GM12878 (cell line): ENCODE measurements around the gene CAMK2N2.

ENCODE experiments used
- TAF1 ChIP-seq: IDR thresholded peaks from 2 replicates; pipeline ENCODE4 v1.6.1; 2011; ENCODE audit warnings: mild to moderate bottlenecking, low read depth, low read length, borderline replicate concordance
- TF ChIP-seq, protein P1 (sequence below), 3 experiments: IDR thresholded peaks in 2 of 3; conservative IDR thresholded peaks in 1 of 3; 2 replicates each; pipeline ENCODE4 v1.5.1; 2011; ENCODE audit warnings: low read depth in 3 of 3, low read length in 3 of 3, mild to moderate bottlenecking in 3 of 3, control low read depth in 2 of 3, moderate library complexity in 2 of 3, inconsistent platforms in 1 of 3, mixed read lengths in 1 of 3; ENCODE audit not compliant: control insufficient read depth in 2 of 3, insufficient read depth in 1 of 3; ENCODE audit errors: extremely low read depth in 1 of 3

DNA sequence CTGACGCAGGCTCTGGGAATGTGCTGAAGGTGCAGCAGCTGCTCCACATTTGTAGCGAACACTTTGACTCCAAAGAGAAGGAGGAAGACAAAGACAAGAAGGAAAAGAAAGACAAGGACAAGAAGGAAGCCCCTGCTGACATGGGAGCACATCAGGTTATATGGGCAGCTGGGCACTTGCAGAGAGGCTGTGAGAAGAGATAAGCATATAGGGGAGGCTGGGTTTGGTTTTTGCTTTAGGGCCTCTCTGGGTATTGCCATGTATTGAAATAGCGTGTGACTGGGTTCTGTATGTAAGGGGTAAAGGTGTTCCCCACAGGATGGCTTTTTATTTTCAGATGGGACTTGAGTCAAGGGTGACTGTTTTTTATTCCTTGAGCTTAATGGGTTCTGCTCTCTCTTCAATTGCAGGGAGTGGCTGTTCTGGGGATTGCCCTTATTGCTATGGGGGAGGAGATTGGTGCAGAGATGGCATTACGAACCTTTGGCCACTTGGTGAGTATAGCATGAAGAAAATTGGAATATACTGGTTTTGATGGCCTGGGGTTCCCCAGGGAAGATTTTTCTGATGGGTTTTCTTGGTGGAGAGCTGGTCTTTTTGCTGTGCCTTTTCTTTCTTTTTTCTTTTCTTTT lies 45.1 kb upstream of the CAMK2N2 start:
- TF ChIP-seq, protein P1, sequence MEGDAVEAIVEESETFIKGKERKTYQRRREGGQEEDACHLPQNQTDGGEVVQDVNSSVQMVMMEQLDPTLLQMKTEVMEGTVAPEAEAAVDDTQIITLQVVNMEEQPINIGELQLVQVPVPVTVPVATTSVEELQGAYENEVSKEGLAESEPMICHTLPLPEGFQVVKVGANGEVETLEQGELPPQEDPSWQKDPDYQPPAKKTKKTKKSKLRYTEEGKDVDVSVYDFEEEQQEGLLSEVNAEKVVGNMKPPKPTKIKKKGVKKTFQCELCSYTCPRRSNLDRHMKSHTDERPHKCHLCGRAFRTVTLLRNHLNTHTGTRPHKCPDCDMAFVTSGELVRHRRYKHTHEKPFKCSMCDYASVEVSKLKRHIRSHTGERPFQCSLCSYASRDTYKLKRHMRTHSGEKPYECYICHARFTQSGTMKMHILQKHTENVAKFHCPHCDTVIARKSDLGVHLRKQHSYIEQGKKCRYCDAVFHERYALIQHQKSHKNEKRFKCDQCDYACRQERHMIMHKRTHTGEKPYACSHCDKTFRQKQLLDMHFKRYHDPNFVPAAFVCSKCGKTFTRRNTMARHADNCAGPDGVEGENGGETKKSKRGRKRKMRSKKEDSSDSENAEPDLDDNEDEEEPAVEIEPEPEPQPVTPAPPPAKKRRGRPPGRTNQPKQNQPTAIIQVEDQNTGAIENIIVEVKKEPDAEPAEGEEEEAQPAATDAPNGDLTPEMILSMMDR (IDR thresholded peaks at IDR 0.05 in 2 of 3, conservative IDR thresholded peaks at IDR 0.05 in 1 of 3; ENCODE audit: control insufficient read depth in 2 of 3, extremely low read depth in 1 of 3, insufficient read depth in 1 of 3, low read depth in 3 of 3, low read length in 3 of 3): no peak
- no peak for TF ChIP-seq TAF1
